GM19324 (cell line): Measurements from ENCODE around the gene RUNDC3A.
"Not testable (repeated sequence)": the region's sequence is repeated elsewhere in the genome, so short reads cannot be mapped to it uniquely, and the experiment has no call there.

Experiments
- ATAC-seq: cut with Tn5 transposase; IDR thresholded peaks from one replicate; pipeline ENCODE4 v1.9.1; 2021; ENCODE audit warnings: mild to moderate bottlenecking, moderate library complexity; ENCODE audit not compliant: unreplicated experiment, low FRiP score

The RUNDC3A gene

DNA sequence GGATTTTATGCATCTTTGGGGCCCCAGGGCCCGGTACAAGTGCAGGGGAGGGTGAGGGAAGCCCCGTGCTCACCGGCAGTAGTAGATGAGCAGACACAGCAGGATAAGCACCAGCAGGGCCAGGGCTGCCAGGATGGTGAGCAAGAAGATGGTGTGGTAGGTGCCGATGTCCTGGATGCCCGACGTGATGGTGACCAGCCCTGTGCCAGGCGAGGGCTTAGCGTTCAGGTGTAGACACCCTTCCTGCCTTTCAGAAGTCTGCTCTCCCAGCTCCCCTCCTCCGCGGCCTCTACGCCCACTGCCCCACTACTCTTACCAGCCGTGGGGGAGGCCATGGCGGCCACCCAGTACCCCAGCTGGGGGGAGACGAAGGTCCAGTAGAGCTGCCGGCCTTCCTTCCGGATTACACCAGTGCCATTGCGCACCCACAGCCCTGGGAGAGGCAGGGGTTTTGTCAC lies 47.3 kb downstream of the RUNDC3A start:
- no peak for ATAC-seq

DNA sequence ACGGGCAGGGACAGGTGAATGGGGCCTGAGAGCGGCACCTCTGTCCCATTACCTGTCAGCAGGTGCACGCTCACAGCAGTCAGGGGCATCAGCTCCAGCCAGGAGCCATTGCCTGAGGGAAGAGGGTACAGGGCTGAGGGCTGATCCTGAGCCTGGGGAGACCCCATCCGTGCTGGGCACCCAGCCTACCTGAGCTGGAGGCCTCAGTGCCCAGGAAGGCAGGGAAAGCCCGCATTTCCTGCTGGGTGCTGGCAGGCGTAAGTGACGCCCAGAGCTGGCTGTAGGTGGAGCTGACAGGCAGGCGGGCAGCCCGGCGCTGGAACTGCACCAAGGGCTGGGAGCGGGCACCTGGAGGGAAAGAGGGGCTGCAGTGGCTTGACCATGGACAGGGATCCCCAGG lies 47.8 kb downstream of the RUNDC3A start:
- ATAC-seq = no peak

DNA sequence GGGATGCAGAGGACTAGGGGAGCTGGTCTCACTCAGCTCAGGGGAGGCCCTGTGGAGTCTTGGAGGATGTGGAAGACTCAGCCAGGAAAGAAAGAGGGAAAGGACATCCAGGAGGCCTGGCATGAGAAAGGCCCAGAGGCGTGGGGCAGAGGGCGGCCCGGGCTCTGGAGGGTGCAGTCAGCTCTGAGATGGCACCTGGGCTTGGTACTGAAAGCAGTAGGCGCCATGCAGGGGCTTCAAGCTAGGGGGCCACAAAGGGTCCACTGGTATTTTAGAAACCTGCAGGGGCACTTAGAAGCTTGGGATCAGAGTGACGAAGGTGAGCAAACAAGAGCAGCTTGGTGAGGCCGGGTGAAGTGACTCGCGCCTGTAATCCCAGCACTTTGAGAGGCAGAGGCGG lies 49.7 kb downstream of the RUNDC3A start:
- no peak for ATAC-seq

DNA sequence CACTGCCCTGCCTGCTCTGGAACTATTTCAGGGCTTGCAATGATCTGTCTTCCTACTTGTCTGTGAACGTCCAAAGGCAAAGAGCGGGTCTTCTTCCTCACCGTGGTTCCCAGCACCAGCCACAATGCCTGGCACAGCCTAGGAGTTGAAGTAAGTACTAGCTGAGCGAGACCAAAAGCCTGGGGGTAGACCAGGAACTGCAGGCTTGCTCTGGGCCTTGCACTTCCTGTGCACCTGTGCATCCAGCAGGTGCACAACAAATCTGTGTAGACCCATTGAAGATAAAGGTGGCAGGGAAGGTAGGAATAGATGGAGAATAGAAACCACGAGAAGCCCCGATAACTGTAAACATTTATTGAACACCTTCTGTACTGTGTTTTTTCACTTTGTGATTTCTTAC lies 50.6 kb downstream of the RUNDC3A start:
- ATAC-seq = no peak

DNA sequence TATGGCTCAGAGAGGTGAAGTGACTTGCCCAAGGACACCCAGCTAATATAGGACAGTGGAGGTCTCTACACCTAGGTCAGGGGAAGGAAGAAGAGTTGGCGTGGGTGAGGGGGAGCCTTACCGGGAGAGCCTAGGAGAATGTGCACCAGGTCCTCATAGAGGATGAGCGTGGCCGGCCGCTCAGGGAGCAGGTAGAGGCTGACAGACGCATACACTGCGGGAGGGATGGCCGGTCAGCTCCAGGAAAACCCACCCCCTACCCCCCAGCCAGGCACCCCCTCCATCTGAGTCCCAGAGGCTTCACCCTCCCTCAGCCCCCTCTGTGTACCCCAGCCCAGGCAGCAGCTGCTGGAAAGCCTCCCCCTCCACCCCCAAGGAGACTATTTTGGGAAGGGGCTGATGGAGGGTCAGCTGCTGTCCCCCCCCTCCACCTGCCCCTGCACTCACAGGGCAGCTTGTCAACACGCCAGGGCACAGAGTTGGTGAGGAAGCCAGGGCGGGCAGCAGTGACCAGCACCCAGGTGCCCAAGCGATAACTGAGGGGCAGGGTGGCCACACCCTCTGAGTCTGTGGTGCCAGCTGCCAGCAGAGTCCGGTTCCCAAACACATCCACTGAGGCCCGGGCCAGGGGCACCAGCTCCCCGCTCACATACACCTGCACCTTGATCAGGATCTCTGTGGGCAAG lies 51.2 kb downstream of the RUNDC3A start:
- ATAC-seq = no peak

DNA sequence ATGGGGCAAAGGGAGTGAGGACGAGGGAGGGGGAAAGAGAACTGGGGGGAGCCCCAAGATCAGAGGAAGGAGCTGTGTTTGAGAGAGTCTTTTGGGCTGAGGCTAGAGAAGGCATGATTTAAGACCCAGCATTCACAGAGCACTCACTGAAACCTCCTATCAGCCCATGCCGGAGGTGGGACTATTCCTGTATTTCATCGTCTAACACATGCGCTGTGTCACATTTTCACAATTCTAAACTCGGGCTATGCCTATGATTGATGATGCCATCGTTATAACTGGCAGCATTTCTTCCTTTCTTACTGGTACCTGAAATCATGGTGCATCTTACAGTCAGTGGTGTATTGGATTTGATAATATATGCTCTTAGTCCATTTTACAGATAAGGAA lies 51.7 kb downstream of the RUNDC3A start:
- no peak for ATAC-seq

DNA sequence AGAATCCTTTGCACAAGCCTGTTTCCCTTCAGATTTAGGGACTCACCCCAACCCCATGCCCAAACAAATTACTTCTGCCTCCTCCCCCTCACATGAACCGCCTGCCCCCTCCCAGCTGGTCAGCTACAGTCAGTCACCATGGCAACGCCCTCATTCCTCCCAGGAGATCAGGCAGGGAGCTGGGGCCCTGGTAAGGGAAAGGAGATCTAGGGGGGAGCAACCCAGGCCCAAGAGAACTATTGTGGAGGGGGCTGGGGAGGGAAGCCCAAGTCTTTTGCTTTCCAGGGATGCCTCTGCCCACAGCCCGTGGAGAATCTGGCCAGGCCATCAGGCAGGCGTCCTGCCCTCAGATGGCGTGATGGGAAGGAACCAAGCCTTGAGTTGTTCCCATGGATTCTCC lies 52.4 kb downstream of the RUNDC3A start:
- no peak for ATAC-seq

DNA sequence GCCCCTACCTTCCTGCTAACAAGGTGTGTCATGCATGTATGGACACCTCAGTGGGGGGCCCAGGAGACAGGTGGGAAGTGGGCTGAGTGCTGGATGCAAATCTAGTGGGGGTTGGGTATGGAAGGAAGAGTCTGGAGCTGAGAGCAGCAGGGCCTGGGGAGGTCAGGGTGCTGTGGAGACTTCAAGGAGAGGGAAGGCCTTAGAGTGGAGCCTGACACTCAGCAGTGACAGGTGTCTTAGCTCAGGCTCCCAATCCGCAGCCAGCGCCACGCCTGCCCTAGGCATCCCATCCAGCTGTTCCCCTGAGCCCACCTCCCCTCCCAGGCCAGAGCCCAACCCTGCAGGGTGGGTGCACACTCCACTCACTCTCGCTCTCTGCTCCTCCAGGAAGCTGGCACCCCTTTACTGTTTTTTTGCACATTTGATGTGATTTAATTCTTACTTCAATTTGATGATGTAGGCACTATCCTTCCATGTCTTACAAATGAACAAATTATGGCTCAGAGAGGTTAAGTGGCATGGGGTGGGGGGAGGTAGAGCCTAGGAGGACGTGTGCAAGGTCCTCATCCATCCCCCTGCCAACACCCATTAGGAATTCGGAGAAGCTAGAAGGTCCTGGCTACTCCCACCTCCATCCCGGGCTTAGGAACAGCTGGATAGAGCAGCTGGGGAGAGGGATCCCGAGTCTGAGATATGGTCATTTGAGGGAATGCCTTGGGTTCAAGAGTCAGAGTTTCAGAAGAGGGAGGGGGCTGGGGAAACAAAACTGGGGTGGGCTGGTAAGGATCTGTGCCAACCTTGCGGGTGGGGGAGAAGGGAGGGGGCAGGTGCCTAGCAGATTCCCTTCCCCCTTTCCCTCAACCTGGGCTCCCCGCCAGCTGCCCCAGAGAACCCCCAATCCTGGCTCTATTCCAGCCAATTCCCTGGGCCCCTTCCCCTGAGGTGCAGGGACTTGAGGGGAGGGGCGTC lies 53.2 kb downstream of the RUNDC3A start:
- no peak for ATAC-seq

DNA sequence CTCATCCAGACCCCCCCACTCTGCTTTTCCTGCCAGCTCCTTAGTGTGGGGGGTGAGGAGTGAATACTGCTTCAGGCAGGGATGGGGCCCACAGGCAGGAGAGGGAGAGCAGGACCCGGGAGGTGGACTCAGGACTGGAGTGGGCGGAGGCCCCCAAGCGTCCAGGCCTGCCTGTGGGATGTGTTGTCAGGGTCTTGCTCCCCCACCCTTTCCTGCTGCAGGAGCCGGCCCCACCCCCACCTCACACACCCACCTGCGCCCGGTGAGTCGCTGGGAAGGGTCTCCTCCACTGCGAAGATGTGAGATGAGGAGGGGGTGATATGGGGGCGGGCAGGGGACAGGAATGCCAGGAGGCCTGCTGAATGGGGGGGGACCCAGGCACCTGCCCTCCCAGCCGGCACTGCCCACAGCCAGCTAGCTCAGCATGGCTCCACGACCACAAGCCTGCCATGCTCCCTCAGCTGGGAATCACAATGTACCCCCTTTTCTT lies 54.1 kb downstream of the RUNDC3A start:
- no peak for ATAC-seq

DNA sequence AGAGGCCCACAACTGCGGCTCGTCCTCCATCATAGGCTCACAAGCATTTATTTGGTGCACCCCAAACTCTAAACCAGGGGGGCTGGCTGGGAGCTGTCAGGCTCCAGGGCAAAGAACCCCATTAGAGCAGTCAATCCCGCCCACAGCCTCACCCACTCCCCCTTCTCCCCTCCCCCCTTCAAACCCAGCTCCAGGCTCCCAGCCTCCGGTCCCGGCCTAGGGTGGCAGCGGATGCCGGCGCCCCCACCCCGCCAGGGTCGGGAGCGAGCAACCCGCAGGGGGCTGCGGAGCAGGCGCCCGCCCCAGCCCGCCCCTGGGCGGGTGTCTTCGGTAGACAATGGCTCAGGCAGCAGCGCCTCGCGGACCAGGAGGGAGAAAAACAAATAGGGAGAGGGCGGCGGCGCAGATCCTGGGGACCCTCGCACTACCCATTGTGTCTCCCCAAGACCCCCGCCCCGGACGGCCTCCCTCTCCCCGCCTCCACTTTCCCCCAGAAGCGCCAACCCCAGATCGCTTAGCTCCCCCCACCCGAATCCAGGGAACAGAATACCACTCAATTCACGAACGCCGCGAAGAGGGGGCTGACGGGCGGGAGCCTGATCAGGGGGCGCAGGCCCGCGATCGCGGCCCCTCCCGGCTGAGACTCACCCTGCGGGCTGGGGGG lies 54.7 kb downstream of the RUNDC3A start:
- ATAC-seq = peak; percentile 22

DNA sequence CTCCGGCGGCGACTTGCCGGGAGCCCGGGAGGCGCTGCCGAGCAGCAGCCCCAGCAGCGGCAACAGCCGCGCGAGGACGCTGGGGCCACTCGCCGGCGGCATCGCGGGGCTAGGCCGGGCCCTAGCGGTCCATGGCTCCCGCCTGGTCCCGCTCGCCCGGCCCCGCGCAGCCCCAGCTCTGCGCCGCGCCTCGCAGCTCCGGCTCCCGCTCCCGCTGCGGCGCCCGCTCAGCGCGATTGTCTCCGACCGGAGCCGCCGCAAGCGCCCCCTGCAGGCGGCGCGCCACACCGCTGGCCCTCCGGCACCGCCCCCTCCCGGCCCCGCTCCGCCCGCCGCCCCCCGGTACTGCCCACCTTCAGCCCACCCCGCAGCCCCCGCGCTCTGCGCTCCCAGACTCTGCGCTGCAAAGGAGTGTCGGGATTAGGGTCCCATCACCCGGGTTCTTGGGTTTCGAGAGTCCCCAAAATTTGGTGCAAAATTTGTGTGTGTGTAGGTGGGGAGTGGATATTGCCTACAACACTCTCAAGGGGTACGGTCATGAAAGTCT lies 55.3 kb downstream of the RUNDC3A start, which contains the start of gene FAM171A2:
TSS of gene FAM171A2 (minus strand) at position 241 of the 547 bp plus-strand sequence. CDS start at position 102, 139 bp downstream.
- peak; percentile 79 for ATAC-seq

DNA sequence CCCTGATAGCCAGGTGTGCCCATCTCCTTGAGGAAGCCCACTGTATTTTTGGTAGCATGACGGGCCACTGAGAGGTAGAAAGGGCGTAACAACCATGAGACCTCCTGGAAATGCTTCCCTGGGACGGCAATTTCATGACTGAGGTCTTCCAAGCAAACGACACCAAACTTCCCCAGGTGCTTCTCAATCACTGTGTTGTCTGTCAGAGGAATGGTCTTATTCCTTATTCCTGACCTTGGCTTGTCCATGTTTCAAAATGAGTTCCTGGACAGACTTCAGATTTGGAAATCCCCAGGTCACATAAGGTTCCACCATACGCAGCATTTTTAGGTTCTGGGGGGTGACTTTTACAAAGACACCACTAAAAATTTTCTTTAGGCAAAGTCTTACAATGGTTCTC lies 56.6 kb downstream of the RUNDC3A start:
- ATAC-seq = not testable (repeated sequence)

DNA sequence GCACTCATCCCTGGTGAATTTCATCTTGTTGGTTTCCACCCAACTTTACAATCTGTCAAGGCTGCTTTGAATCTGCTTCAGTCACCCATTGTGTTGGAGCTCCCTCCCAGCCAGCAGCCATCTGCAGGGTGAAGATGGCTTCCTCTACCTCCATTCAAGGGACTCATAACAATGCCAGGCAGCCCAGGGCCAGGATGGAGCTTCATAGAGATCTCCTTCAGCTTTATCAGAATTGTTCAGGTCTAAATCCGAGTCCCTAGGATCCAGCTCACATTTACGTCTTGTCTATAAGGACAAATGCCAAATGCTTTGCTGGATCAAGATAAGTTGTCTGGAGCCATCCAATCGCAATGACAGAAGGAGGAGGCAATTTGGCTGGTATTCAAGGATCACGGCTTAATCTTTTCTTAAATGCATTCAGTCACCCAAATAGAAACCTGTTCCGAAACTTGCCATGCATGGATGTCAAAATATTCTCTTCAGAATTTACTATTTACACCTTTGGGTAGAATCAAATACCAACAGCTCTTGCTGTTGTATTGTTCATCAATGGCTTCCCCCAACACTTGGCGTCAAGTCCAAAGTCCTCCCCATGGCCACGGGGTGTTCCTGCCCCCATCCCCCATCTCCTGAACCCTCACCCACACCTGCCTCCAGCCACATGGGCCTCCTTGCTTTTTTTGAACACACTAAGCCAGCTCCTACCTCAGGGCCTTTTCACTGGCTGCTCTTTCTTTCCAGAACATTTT lies 59.0 kb downstream of the RUNDC3A start:
- ATAC-seq = no peak
